SW 1271 (cell line): ENCODE results near the gene SIRPB1.
"Not testable (repeated sequence)": the region's sequence is repeated elsewhere in the genome, so short reads cannot be mapped to it uniquely, and the experiment has no call there.

Source experiments
- DNase-seq, 2 experiments: peaks; one replicate each; lab custom pipeline; 2025; lab: John Stamatoyannopoulos, UW

The SIRPB1 gene

GRCh38 chr20:1619861-1620444 lies at the start of gene SIRPB1:
SIRPB1 (minus strand) TSS chr20:1620009; CDS start chr20:1619944, 65 bp downstream.
- no peak for DNase-seq

DNA sequence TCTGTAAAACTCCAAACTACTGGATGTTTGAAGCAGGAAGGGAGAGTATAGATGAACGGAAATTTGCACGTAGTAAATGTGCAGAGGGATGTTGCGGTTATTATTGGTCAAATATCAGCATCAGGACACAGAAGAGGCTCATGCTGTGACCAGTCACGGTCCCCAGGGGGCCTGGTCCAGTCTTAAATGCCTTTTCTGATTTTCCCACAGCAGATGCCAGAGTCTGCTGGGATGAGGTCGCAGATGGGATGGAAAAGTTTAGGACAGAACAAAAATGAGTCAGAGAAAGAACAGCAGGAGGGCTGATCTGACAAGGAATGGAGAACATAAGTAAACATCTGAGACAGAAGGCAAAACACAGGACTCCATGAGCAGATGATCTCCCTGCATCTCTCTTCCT lies 49.5 kb upstream of the SIRPB1 start:
- no peak for DNase-seq

- DNase-seq, result no peak
Observed at GRCh38 chr20:1667502-1668085, 47.8 kb upstream of the SIRPB1 start.

DNA sequence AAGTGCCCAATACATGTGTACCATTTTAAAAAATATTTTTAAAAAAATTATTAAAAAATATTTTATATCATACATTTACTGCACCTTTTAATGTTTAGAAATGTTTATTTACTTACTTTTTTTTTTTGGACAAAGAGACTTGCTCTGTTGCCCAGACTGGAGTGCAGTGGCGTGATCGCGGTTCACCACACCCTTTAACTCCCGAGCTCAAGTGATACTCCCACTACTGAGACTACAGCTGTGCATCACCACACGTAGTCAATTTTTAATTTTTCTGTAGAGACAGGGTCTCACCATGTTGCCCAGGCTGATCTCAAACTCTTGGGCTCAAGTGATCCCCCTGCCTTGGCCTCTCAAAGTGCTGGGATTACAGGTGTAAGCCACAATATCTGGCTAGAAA lies 47.0 kb upstream of the SIRPB1 start:
- DNase-seq, result no peak

- no peak for DNase-seq
Observed at GRCh38 chr20:1665345-1665744, 45.5 kb upstream of the SIRPB1 start.

DNA sequence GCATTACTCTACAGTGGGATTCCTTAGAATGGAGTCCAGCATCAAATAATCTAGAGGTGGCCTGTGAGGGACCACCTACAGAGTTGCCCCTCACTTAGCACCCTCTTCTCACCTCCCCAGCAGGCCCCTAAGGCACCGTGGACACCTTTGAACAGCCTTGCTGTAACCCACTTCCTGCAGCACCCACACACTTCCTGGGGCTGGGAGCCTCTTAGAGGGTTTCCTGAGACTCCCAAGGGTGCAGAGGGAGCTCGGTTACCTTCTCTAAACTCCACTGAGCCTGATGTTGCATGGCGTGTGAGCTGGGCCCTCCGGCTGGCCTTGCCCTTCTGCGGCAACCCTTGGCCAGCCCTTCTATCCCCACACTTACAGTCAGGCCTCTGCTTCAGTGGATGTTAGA lies 45.1 kb upstream of the SIRPB1 start:
- DNase-seq, result no peak

- DNase-seq, result no peak
Observed at GRCh38 chr20:1663917-1664316, 44.1 kb upstream of the SIRPB1 start.

- DNase-seq, result no peak
Observed at GRCh38 chr20:1661542-1662299, 41.9 kb upstream of the SIRPB1 start.

DNA sequence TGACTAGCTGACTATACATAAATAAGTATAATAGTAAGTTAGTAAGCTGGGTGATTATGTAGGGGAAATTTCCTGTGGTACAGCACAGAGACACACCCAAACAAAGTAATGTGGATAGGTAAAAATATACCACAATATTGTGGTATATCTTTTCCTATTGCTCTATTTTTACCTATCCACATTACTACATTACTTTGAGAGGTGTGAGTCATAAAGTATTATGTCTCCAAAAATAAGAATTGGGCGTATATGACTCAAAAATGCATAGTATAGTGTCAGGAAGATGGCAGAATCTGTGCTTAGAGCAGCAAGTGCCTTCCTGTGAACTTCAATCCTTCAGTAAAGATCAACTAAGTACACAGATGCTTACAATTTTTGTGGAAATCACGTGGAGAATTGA lies 40.4 kb upstream of the SIRPB1 start:
- DNase-seq, result no peak

- no peak for DNase-seq
Observed at GRCh38 chr20:1657556-1658334, 37.9 kb upstream of the SIRPB1 start, which contains the start of gene SIRPG. SIRPG (minus strand) TSS chr20:1657779; CDS start chr20:1657714, 65 bp downstream.

DNA sequence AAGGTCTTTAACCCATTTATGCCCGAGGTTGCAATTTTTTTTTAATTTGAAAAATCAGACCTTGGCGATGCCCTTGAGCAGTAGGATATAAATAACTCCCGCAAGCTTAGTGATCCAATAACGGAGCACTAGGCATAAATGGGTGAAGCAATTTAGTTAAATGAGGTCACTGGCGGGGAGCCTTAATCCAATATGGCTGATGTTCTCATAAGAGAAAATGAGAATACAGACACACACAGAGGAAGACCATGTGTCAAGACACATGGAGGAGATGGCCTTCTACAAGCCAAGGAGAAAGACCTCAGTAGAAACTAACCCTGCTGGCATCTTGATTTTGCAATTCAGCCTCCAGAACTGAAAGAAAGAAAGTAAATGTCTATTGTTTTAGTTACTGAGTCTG lies 37.0 kb upstream of the SIRPB1 start:
- no peak for DNase-seq

GRCh38 chr20:1654996-1655395 lies 35.2 kb upstream of the SIRPB1 start:
- DNase-seq, result no peak

DNA sequence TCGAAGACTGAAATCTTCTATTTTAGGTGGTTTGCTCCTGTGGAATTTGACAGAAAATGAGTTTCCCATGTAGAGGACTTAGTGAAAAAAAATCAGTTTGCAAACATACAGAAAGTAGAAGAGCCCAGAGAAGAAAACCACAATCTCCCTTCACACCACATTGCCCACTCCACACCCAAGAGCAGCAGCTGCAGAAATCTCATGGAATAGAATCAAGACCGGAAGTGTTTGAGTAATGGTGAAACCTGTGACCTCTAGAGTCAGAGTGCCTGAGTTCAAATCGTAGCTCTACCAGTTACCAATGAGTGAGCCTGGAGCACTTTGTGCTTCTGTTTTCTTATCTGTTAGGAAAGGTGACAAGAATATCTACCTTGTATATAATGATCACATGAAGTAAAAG lies 33.2 kb upstream of the SIRPB1 start:
- no peak for DNase-seq

- DNase-seq, result no peak
Observed at GRCh38 chr20:1652104-1652503, 32.3 kb upstream of the SIRPB1 start.

- DNase-seq, result no peak
Observed at GRCh38 chr20:1651268-1652058, 31.7 kb upstream of the SIRPB1 start.

- DNase-seq, result no peak
Observed at GRCh38 chr20:1648101-1648500, 28.3 kb upstream of the SIRPB1 start.

GRCh38 chr20:1646975-1647431 lies 27.2 kb upstream of the SIRPB1 start:
- no peak for DNase-seq

GRCh38 chr20:1644101-1644962 lies 24.5 kb upstream of the SIRPB1 start:
- no peak for DNase-seq

DNA sequence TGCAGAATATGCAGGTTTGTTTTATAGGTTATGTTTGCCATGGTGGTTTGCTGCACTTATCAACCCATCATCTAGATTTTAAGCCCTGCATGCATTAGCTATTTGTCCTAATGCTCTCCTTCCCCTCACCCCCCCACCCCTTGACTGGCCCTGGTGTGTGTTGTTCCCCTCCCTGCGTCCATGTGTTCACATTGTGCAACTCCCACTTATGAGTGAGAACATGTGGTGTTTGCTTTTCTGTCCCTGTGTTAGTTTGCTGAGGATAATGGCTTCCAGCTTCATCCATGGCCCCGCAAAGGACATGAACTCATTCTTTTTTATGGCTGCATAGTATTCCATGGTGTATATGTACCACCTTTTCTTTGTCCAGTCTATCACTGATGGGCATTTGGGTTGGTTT lies 18.8 kb upstream of the SIRPB1 start:
- not testable (repeated sequence) for DNase-seq

- no peak for DNase-seq
Observed at GRCh38 chr20:1637755-1638154, 17.9 kb upstream of the SIRPB1 start.

- DNase-seq, result no peak
Observed at GRCh38 chr20:1637226-1637625, 17.4 kb upstream of the SIRPB1 start.
